HEK293 (cell line): ENCODE measurements around the gene DCTN5.

Source experiments
- TF ChIP-seq, protein P1 (sequence below): fragments of 450-650 bp; formaldehyde crosslinking; IDR thresholded peaks from 2 replicates; pipeline ENCODE4 v1.5.1; 2017; ENCODE audit warnings: missing biosample characterization, mild to moderate bottlenecking, missing genetic modification characterization, moderate library complexity
- TF ChIP-seq, protein P2 (sequence below): fragments of 450-650 bp; formaldehyde crosslinking; optimal IDR thresholded peaks from 2 replicates; pipeline ENCODE3; 2016; ENCODE audit warnings: missing biosample characterization, mild to moderate bottlenecking, missing genetic modification characterization

DNA sequence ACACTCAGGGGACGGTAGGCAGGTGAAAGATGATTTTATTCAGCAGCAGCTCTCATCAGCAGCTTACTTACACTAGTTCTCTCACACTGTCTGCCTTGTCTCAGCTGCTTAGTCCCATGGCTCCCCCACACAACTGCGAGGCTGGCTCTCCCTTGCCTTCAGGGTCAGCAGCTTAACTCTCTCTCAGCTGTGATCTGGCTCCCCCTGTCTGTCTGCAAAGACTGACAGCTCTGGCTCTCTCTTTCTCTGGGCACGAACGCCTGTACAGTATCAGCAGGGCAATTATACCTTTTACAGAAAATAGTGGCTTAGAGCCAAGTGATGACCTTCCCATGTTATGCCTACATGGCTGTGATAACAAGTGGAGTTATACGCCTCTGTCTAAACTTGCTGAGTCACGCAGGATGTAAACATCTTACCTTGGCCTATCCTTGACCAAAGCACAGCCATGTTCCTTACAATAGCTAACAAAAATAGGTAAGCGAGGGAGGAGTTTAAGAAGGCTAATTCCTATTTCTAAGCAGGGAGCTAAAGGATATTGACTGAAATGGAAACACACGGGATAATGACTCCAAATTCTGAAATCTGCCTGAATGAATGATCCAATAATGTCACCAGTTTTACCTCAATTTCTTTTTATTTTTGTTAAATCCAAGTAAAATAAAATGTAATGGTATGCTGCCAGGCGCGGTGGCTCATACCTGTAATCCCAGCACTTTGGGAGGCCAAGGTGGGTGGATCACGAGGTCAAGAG lies 44.1 kb upstream of the DCTN5 start:
- TF ChIP-seq, protein P1, sequence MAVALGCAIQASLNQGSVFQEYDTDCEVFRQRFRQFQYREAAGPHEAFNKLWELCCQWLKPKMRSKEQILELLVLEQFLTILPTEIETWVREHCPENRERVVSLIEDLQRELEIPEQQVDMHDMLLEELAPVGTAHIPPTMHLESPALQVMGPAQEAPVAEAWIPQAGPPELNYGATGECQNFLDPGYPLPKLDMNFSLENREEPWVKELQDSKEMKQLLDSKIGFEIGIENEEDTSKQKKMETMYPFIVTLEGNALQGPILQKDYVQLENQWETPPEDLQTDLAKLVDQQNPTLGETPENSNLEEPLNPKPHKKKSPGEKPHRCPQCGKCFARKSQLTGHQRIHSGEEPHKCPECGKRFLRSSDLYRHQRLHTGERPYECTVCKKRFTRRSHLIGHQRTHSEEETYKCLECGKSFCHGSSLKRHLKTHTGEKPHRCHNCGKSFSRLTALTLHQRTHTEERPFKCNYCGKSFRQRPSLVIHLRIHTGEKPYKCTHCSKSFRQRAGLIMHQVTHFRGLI (tag by site-specific recombination), result no peak
- TF ChIP-seq, protein P2, sequence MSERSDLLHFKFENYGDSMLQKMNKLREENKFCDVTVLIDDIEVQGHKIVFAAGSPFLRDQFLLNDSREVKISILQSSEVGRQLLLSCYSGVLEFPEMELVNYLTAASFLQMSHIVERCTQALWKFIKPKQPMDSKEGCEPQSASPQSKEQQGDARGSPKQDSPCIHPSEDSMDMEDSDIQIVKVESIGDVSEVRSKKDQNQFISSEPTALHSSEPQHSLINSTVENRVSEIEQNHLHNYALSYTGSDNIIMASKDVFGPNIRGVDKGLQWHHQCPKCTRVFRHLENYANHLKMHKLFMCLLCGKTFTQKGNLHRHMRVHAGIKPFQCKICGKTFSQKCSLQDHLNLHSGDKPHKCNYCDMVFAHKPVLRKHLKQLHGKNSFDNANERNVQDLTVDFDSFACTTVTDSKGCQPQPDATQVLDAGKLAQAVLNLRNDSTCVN (tag by site-specific recombination), result no peak
